Measurements from ENCODE around the gene GREM2.

The GREM2 gene

DNA sequence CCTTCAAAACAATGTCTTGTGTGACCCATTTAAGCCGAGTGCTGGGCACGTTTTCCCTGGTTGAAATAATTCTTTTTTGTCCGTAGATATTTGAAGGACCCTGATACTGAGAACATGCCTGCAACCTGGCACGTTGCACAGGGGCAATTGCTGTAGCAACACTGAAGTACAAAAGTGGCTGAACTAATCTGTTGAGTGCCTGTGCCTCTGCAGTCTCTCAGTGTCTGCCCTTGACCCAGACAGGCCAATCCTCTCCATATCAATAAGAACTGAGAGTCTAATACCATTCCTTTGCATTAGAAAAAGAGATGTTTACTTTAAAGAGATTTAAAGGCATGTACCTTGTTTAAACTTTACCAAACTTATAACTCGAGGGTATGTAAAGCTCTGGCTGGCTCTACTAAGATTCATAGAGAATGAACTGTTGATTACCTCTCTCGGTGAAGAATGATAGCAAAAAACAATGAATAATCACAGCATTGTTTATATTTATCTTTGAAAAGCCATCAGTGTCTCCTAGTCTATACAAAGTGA is 2.4 kb downstream of the GREM2 start:
- DNase-seq: no peak

- DNase-seq: peak; percentile 36
These were observed 3.2 kb downstream of the GREM2 start for GRCh38 chr1:240608707-240609106.

GRCh38 chr1:240607006-240607405 is 4.9 kb downstream of the GREM2 start:
- DNase-seq: no peak

DNA sequence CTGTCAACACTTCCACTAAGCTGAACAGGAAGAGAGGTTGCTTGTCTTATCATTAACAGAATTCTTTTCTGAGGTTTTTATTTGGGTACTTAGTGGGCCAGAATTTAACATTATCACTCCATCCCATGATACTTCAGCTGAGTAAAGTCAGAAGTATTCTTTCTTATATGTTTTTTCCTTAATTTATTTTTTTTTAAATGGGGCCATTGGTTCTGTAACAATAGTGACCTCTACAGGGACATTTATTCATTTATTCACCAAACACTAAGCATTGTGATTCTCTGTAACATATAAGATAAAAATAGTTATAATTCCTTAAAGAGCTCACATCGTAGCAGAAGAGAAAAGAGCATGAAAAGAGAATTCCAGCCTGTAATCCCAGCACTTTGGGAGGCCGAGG is 9.8 kb downstream of the GREM2 start:
- DNase-seq: no peak

- no peak for DNase-seq
These were observed 12.1 kb downstream of the GREM2 start for GRCh38 chr1:240599830-240600229.

GRCh38 chr1:240599299-240599698 is 12.7 kb downstream of the GREM2 start:
- DNase-seq: no peak

GRCh38 chr1:240598216-240599001 is 13.5 kb downstream of the GREM2 start:
- no peak for DNase-seq

DNA sequence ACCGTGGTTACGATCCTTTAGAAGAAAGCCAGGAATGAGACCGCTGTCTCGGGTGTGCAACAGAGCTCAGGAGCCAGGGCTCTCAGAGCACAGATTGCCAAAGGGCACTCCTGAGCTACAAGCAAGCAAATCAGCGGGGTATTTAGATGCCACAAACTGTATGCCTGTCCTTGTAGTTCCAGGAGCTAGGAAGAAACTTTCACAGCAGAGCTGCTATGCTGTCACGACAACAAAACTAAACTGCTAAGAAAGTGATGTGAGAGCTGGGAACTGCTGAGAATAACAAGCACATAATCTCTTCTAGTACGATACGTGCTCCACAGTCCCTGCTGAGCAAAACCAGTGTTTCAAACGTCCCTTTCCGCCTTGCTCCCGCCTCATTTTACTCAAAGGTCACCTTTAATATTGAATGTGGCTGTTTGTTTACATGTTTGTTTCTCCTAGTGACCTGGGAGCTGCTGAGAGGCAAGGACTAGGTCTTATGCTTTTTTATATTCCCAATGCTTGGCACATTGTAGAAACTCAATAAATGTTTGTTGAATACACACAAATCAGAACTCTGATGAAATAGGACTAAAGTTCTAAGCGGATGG is 14.7 kb downstream of the GREM2 start:
- no peak for DNase-seq

DNA sequence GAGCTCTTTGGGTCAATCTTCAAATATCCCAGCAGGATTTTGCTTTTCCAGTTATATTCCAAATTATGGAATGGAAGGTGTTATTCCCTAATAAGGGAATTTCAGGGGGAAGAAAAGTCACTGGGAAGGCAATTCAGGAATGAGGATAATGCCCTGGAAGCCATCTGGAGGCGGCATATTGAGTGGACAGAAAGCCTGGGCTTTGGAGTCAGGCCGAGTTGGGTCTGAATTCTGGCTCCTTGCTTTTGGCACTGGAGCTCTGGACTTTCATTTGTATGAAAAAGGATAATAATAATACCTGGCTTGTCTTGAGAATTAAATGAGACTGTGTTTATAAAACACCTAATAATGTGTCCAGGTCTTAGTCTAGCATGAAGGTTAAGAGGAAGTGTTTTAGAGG is 16.5 kb downstream of the GREM2 start:
- DNase-seq: no peak

DNA sequence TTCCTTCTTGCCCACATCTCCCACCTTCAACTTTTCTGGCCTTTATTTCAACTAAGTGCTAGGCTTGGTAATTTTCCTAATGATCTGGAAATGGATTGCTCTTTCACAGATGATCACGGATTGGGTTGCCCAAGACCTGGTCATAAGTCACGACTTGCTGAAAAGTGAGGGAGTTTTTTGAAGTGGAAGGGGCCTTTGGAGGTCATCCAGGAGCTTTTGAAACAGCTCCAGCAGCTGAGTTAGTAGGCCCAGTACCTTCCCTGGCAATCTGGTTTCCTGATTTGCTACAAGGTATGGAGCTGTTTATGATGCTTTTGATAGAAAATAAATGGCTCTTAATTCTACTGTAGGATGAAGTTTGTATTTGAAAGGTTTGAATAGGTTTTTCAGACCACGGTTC is 20.4 kb downstream of the GREM2 start:
- DNase-seq: no peak

GRCh38 chr1:240591078-240591477 is 20.9 kb downstream of the GREM2 start:
- DNase-seq: no peak

DNA sequence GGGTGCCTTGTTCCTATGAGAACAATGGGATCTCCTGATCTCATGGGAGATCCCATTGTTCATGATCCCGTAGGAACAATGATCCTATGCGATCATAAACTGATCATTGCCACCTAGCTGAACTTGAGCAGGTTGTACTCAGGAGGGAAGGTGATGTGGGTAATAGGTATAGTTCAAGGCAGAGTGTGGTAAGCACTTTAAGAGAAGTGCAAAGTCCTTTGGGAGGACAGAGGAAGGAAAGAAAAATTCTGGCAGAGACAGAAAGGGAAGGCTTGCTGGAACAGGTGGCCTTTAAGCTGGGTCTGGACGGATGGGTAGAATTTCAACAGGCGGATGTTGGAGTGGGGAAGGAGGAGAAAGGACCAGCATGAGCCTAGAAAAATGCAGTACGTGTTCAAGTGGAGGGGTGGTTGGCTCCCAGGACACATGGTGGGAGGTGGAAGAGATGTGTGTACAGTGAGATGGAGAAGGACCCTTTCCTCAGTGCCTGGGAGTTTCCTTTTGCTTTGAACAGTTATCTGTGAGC is 22.3 kb downstream of the GREM2 start:
- no peak for DNase-seq

DNA sequence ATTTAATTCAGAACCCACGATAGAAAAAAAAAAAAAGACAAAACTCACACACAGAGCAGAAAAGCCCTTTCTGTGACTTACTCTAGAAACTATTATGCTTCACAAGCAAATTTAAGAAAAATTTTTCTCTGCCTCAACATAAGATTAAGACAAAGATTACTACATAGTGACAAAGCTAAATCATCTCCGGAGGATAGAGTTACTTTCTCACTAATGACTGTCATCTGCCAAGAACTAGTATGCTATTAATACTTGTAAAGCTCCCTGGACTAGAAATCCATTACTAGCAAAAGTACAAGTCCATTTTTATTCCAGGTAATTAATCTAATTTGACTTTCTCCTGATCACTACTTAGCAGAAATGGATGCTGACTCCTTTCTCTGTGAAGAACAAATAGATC is 25.9 kb downstream of the GREM2 start:
- DNase-seq: no peak

DNA sequence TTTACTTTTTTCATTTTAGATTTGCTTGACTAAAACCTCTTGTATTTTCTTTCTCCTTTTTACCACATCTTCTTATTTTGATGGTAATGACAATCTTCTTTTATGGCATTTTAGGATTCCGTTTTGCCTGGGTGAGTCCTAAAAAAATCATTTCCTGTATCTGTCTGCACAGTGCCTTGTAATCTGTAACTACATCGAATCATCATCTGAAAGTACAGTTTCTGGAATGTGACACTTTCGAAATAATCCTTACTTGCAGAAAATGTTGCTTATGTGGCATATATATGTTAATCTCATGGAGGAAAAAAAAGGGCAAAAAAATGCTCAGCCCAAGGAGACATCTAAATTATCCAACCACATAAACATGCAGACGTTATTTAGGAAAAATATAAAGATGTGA is 29.0 kb downstream of the GREM2 start:
- DNase-seq: no peak

DNA sequence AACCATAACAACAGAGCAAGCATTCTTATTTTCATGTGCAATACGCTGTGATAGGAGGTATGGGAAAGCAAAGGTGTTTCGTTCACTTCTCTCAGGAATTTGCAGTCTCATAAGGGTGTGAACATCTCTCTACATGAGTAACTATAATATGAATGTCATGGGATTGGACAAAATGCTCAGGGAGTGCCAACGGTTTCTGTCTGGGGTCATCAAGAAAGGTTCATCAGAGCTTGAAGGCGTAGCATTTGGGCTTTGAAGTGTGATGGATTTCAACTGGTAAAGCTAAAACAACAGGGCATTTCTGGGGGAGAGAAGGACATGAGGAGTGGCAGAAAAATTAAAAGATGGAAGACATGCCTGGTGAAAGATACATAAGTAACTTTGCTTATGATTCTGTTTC is 32.4 kb downstream of the GREM2 start:
- DNase-seq: no peak

DNA sequence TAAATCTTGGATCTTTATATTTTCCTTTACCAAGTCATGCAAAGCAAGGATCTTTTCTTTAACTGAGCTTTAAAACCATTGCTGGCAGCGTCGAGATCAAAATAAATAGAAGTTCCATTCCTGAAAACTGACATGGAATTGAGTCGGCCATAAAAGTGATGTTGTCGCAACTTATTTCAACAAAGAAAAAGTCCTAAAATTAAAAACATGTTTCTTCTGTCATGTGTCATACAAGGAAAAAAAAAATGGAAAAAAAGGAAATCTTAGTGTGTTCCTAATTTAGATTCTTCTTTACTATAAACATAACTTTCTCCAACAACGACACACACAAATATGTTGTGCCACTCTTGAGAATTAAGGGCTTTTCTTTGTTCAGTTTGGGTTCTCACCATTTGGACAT is 34.9 kb downstream of the GREM2 start:
- no peak for DNase-seq

DNA sequence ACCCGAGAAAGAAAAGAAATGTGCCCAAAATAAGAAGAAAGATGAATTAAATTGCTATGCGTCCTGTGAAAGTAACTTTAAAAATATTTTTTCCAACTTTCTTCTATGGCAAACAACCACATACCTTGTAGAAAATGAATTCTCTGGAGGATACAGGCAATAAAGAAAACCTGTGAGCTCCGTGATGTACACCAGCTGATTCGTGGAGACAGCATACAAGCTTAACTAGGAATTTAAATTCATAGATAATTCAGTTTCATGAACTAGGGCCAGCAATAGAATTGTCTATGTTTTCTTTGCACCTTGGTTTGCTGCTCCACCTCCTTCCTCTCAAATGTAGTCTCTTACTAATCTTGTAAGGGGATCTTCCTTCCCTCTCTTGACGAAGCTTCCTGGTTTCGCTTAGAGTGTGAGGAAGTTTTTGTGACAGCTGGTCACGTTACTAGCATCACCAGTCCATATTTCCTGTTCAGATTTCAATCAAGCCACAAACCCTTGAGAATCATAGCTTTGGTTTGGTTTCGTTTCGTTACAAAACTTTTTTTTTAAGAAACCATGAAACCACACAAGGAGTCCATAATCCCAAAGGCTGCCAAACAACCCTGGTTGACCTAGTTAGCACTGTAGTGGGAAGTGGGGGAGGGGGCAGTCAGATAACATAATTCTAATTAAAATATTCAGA is 35.8 kb downstream of the GREM2 start:
- peak; percentile 75 for DNase-seq

GRCh38 chr1:240572328-240572727 is 39.6 kb downstream of the GREM2 start:
- DNase-seq: no peak

DNA sequence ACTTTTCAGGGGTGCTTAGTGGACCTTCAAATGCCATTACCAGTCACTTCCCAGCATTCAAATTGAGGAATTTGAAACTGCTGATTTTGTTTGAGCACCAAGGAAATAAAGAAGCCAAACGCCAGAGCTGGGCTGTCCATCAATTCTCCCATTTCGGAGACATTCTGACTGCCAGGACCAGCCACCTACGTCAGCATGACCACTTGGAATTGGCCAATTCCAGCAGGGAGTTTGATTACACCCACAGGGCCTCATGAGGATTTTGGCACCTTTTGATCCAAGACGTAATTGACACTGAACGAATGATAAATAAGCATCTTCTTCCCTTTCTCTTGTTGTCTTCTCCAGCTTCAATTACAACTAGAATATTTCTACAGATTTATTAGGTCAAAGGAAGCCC is 40.2 kb downstream of the GREM2 start:
- no peak for DNase-seq

DNA sequence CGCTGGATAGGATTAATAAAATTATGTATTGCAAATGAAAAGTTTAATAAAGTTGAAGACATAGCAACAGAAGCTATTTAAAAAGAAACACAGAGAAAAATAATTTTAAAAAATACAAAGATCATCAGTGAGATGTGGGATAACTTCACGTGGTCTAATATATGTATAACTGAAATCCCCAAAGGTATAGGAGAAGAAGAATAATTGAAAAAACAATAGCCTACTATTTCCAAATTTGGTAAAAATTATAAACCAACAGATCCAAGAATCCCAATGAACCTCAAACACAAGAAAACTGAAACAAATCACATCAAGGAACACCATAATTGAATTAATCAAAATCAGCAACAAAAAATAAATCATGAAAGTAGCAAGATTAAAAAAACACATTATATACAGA is 44.9 kb downstream of the GREM2 start:
- no peak for DNase-seq

DNA sequence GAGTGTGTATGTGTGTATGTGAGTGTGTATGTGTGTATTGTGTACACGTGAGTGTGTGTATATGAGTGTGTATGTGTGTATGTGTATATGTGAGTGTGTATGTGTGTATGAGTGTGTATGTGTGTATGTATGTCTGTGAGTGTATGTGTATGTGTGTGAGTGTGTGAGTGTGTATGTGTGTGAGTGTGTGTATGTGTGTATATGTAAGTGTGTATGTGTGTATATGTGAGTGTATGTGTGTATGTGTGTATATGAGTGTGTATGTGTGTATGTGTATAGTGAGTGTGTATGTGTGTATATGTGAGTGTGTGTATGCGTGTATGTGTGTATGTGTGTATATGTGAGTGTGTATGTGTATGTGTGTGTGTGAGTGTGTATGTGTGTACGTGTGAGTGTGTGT is 49.2 kb downstream of the GREM2 start:
- DNase-seq: no peak

DNA sequence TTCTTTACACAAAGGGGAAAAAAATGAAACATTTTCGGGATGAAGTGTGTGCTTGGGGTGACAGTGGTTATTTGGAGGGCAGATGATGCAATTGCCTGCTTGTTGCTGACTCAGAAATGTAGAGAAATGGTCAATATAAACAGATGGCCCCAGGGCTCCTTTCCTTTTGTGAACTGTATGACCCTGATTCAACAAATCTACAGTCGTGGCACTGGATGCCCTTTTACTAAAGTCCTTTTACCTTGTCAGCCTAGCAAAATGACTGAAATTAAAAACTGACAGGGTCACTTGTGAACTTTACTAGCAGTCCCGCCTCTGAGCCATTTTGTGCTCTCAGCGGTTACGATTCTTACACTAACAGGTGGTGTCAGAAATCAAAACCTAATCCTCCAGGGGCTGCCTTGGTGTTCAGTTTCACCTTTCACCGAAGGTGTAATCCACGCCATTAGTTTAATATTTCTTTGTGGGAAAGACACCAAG is 49.8 kb downstream of the GREM2 start:
- no peak for DNase-seq

GRCh38 chr1:240559781-240560180 is 52.2 kb downstream of the GREM2 start:
- DNase-seq: no peak

- no peak for DNase-seq
These were observed 56.4 kb downstream of the GREM2 start for GRCh38 chr1:240555524-240555923.

Measured in CD4-positive, alpha-beta T cell treated with Interleukin-12 subunit alpha and Interleukin-12 subunit beta, for 1 hour (primary cell).